D721Med (cell line): Measurements from ENCODE around the gene HSP90AB1.

ENCODE experiments used
- DNase-seq: peaks from one replicate; pipeline ENCODE4 v3.0.0; 2011; ENCODE audit warnings: low spot score; ENCODE audit not compliant: insufficient read length
- FAIRE-seq: peaks from 2 replicates; lab custom pipeline; 2011; peaks lifted over from hg19 to GRCh38; lab: Jason Lieb, UNC
- CTCF ChIP-seq: IDR thresholded peaks from 2 replicates; pipeline ENCODE4 v1.5.1; 2012; ENCODE audit warnings: mild to moderate bottlenecking, control low read depth; ENCODE audit not compliant: insufficient read depth; ENCODE audit errors: missing control alignments

The HSP90AB1 gene

GRCh38 chr6:44265007-44265721 is 18.3 kb downstream of the HSP90AB1 start, which contains the start of gene NFKBIE:
NFKBIE (minus strand) TSS chr6:44265551; CDS start chr6:44265346, 205 bp downstream.
- FAIRE-seq (no peak), DNase-seq (peak; percentile 94)
- peak; percentile 40 for TF ChIP-seq CTCF

- no peak for FAIRE-seq
- TF ChIP-seq CTCF, result no peak
- no peak for DNase-seq
Observed at GRCh38 chr6:44265722-44266233, 18.9 kb downstream of the HSP90AB1 start.

GRCh38 chr6:44266347-44266746 is 19.4 kb downstream of the HSP90AB1 start:
- TF ChIP-seq CTCF, result no peak
- no peak for FAIRE-seq
- DNase-seq, result no peak

GRCh38 chr6:44267252-44267651 is 20.4 kb downstream of the HSP90AB1 start:
- no peak for FAIRE-seq
- no peak for DNase-seq
- TF ChIP-seq CTCF, result no peak

- DNase-seq (no peak), FAIRE-seq (no peak)
- peak; percentile 95 for TF ChIP-seq CTCF
Observed at GRCh38 chr6:44268095-44268628, 21.3 kb downstream of the HSP90AB1 start.

- DNase-seq, result no peak
- no peak for FAIRE-seq
- TF ChIP-seq CTCF, result no peak
Observed at GRCh38 chr6:44269178-44269920, 22.4 kb downstream of the HSP90AB1 start.
